Femur (tissue), 1 donor: ENCODE results near the gene FAM78A.

Source experiments
- DNase-seq: peaks from one replicate; pipeline ENCODE4 v3.0.0-alpha.2; 2017

Gene FAM78A, protein sequence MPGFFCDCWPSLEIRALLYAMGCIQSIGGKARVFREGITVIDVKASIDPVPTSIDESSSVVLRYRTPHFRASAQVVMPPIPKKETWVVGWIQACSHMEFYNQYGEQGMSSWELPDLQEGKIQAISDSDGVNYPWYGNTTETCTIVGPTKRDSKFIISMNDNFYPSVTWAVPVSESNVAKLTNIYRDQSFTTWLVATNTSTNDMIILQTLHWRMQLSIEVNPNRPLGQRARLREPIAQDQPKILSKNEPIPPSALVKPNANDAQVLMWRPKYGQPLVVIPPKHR

DNA sequence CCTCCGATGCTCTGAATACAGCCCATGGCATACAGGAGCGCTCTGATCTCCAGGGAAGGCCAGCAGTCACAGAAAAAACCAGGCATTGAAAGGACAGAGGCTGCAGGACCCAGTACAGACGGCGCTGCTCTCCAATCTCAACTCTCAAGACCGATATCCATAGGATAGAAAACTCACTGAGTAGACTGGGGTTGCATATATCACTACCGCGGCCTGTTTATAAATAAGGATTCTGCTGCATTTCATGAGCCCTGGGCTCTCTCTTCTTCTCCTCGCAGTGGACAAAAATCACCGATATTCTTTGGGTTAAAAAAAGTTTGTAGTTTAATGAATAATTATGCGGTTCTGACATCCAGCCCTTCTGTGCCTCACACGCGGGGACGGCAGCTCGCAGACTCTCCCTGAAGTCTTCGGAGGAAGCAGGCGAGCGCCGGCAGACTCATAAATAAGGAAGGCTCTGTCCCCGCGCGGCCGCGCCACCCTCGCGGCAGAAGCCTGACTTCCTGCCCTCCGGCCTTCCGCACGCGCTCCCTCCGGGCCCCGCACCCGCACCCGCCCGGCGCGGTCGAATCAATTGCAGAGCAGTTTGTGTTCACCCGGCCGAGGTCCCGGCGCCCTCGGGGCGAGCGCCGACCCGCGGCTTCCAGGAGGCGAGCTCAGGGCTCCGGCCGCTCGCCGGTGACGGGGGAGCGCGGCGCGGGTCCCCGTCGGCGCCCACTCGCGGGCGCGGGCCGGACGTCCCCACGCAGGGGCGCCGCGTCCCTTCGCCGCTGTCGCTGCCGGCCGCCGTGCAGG lies at the start of gene FAM78A:
Gene FAM78A, minus strand, starts transcription at position 417 of the 795 bp plus-strand sequence. Its CDS starts 331 bp downstream, at position 86.
- DNase-seq, result peak; percentile 64

DNA sequence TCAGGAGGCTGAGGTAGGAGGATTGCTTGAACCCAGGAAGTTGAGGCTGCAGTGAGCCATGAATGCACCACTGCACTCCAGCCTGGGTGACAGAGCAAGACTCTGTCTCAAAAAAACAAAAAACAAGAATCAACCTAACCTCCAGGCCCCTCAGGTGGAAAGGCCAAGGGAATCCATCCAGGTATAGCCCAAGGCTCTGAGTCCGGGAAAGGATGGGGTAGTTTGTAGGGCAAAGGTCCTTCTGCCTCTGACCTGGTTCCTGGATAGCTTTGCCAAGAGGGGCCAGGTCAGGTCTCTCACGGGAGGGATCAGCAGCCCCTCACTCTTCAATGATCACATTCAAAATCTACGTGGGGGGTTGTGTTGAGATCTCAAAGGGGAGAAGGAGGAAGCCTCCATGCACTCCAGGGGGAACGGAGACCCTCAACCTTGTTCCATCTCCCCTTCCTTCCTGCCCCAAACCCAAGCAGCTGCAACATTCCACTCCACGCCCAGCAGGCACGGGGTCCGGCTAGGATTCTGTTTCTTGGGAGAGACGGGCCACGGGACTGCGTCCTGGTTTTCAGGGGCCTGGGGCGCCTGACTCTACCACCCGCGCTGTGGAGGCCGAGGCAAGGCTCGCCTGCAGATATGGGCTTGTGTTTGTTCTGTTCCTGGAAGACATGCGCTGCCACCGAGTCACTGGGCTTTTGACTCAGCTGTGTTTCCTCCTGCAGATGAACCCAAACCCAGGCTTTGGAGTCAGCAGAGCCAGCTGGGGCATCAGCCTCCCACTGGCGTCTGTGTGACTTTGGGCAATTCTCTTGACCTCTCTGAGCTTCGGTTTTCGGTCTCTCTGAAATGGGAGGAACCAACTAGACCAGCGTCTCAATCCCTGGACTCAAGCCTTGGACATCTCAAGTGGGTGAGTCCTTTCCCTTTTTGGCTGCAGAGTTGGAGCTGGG lies 48.7 kb upstream of the FAM78A start:
- DNase-seq, result no peak

DNA sequence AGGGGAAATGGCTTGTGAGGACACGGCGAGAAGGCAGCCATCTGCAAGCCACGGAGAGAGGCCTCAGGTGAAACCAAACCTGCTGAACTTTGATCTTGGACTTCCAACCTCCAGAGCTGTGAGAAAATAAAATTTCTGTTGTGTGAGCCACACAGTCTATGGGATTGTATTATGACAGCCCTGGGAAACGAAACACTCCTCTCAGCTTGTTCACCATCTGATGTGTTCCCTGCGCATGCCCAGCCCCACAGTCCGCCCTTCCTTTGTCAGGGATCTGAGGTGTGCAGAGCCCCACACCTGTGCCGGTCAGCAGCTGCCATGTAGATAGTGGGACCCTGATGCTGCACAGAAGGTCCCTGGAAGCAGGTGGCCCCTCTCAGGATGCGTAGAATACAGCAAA lies 47.3 kb upstream of the FAM78A start:
- DNase-seq, result no peak

DNA sequence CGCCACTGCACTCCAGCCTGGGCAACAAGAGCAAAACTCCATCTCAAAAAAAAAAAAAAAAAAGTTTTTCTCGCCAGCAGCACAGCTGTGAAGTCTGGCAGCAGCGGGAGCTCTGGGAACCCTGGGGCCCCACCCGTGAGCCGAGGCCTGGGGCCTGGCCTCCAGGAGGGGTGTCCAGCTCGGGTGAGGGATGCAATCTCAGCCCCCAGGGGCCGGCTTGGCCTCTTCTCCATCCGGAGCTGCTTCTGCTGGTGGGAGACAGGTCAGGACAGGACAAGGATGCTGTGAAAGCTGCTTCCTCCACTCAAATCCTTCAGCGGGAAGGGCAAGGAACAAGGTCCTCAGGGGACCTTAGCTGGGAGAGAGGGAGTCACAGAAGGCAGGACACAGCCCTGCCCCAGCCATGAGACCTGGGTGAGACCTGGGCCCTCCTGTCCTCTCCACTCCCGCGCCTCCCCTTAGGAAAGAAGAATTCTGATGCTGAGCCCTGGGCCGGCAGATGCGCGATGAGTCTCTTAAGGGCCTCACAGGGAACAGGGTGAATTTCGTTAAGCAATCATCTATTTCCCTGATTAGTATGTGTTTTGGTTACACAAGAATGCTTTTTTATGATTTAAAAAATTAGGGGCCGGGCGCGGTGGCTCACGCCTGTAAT lies 43.8 kb upstream of the FAM78A start:
- DNase-seq, result peak; percentile 77

DNA sequence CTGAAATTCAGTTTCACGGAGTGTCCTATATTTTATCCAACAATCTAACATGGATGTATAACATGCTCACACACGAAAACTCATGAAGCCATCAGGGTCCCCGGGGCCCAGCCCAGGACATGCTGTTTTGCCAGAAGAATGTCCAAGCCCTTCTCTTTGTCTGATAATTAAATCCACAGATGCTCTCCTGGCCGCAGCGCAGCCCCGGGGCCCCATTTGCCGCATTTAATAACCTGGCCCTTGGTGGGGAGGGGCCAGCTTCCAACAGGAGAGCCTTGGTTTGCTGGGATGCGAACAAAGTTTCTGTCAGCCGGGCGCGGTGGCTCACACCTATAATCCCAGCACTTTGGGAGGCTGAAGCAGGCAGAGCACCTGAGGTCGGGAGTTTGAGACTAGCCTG lies 43.2 kb upstream of the FAM78A start:
- peak; percentile 72 for DNase-seq

DNA sequence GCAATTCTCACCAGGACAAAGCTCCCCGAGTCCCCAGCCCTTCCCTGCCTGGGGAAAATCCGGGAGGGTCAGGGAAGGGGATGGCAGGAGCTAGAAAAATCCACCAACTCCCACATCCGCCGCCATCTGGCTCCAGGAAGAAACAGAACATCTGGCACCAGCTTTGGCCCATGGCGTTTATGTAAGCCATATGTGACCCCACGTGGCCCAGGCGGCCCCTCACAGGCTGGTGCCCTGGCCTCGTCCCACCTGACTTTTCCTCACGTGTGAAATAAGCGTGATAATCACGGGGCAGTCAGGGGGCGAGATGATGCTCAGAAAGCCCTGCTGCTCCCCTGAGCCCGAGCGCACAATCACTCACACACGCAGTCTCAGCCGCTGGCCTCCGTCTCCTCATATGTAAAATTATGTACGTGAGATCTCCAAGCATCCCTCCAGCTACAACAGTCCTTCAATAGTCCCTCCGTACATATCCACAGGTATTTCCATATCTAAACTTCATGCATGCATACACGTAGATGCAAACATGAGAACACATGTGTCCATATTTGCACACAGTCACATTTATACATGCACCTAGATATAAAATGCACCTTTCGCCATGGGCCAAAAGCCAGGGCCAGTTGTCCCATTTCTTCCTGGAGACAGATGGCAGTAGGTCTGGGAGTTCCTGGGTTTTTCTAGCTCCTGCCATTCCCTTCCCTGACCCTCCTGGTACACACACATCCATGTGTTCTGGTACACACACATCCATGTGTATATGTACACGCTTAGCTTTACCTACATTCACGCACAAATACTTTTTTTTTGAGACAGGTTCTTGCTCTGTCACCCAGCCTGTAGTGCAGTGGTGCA lies 42.1 kb upstream of the FAM78A start:
- DNase-seq, result peak; percentile 38

DNA sequence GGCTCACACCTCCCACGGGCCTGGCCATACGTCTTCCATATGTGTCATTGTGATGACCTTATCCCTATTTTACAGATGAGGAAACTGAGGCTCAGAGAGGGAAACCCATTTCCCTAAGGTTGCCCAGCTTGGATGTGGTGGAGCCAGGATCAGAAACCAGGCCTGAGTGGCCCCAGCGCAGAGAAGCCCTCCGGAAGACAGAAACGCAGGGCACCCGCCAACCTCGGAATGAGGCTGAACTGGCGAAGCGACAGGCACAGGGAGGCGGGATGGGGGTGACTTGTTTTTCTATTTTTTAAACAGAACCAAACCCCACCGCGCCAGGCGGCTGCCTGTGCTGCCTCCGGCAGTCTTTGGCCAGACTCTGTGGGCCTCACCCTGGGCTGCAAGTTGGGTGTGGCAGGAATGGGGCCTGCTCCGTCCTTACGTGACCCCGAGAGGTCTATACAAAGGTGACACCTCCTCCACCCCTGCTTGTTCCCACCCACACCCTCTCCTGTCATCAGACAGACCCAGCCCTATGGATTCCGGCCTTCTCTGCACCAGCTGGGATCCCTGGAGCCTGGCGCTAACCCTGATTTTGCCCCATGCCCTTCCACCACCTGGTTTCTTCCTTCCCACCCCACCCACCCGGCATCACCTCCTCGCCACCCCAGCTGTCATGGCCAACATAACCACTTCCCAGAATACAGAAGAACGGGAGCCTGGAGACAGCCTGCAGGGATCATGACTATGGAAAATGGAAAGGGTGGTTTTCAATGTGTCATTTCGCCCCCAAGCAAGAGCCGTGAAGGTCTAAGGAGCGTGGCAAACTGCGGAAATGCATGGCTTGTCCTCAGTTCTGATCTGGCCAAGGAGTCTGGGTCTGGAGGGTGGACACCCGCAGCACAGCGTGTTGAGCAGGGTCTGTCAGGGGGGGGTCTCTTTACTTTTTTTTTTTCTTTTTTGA lies 36.8 kb upstream of the FAM78A start:
- no peak for DNase-seq

DNA sequence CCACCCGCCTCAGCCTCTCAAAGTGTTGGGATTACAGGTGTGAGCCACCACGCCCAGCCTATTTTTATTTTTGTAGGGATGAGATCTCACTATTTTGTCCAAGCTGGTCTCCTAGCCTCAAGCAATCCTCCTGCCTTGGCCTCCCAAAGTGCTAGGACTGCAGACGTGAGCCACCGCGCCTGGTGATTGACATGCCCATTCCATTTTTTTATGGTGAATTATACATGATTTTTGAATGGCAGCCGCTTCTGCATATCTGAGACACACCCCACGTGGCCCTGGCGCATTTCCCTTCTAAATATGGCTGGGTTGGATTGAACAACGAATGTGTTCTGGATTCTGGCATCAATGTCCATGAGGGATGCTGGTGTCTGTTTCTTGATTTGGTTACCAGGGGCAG lies 35.9 kb upstream of the FAM78A start:
- DNase-seq, result no peak

DNA sequence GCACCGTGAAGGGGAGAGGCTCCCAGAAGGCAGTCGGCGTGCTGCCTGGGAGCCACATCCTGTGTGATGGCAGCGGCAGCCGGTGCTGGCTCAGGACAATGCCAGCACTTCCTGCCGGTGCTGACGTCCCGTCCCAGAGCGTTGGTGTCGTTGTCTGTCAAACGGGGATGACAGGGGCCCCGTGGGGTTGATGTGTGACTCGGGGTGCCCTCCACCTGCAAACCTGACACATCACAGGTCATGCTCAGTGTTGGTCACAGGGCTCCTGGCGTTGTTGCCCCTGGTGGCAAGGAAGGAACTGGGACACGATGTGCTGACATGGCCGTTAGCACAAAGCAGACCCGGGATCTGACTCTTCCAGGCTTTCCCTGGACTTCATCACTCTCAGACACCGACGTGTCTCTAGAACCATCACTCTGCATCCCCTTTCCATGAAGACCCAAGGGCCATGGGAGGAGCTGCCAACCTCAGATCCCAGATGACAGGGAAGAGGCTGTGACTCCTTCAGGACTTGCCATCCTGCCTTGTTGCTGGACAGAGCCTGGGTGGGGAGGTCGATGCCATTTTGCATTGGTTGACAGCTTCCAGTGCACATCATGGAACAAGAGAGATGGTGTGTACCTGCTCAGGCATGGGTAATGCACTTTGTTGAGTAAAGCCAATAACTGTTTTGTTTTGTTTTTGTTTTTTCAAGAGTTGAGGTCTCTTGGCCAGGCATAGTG lies 34.7 kb upstream of the FAM78A start:
- no peak for DNase-seq

DNA sequence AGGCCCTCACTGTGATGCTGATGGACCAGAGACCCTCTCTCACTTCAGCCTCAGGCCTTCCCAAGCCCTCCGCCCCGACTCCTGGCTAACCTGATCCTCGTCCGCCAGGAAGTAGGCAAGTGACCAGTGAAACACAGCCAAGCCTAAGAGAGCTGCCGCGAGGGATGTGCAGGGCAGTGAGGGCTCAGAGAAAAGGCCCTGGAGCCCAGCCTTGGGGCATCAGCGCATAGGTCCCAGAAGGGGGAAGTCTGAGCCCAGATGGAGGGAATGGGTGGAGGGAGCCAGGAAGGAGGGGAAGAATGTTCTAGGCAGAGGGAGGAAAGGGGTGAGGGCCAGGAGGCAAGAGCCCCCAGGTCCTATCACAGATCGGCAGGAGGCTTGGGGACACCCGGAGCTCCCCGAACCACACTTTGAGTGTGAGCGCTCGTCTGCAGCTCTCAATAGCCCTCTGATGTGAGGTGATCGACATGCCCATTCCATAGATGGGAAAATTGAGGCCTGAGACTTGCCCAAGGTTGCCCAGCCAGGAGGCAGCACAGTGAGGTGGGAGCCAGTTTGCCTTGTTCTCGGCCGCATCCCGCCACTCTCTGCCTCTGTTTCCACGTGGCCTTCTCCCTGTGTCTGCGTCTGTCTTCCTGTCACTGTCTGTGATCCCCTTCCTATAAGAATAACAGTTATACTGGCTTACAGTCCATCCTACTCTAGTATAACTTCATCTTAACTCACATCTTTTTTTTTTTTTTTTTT lies 33.4 kb upstream of the FAM78A start:
- no peak for DNase-seq

DNA sequence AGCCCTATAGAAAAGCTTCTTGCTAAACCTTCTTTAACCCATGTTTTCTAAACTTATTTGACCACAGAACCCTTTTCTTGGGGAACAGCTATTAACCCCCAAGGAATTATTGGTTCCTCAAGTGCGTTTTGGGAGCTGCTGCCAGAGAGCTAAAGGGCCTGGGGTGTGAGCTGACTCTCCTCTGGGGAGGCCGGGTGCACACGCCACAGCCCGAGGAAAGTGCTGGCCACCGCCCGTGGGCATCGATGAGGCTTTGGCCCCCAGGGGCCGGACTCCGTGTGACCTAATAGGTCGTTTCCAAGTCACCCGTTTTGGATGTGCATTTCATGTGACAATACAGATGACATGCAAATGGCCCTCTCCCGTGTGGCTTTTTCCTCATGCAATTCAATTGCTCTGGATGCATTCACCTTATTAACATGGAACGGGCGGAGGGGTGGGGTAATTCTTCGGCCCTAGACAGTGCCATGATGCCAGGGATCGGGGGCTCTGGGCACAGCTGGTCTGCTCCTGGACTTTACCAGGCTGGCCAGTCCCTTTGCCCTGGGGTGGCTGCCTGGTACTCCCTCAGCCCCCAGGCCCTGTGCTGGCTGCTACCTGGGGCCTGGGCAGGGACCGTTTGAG lies 32.7 kb upstream of the FAM78A start:
- DNase-seq, result no peak

DNA sequence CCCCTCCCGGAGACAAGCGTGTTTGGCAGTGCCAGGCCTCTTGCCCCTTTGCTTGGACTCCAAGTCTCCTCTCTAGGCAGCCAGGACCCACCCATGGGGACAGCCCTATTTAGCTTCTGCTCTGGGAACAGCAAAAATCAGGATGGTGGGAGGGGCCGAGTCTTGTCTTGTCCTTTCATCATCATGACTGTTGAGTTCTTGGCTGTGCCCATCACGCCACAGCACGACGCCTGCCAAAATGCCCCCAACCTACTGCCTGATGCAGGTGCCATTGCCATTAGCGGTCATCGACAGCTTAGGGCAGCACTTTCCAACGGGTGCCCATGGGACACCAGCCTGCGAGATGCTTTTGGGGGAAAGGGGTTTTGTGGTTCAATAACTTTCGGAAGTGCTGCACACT lies 32.1 kb upstream of the FAM78A start:
- no peak for DNase-seq

DNA sequence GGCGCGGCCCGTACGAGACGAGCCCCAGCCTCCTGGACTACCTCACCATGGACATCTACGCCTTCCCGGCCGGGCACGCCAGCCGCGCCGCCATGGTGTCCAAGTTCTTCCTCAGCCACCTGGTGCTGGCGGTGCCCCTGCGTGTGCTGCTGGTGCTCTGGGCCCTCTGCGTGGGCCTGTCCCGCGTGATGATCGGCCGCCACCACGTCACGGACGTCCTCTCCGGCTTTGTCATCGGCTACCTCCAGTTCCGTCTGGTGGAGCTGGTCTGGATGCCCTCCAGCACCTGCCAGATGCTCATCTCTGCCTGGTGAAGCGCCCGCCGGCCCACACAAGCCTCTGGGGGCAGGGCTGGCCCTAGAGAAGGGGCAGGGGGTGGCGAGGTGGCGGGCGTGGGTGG lies 31.7 kb upstream of the FAM78A start:
- DNase-seq, result no peak

DNA sequence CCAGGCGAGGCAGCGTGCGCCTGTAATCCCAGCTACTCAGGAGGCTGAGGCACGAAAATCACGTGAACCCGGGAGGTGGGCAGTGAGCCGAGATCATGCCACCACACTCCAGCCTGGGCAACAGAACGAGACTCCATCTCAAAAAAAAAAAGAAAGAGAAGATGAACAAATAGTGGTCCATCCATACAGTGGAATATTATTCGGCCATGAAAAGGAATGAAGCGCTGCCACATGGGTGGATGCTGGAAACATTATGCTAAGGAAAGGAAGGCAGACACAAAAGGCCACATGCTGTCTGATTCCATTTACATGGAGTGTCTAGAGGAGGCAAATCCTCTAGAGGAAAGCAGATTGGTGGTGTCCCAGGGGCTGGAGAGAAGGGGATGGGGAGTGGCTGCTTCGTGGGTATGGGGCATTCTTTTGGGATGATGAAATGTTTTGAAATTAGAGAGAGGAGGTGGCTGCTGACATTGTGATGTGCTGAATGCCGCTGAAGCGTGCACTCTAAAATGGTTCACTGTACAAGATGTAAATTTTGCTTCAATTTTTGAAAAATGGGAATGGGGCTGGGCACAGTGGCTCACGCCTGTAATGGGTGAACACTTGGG lies 30.2 kb upstream of the FAM78A start:
- DNase-seq, result no peak

DNA sequence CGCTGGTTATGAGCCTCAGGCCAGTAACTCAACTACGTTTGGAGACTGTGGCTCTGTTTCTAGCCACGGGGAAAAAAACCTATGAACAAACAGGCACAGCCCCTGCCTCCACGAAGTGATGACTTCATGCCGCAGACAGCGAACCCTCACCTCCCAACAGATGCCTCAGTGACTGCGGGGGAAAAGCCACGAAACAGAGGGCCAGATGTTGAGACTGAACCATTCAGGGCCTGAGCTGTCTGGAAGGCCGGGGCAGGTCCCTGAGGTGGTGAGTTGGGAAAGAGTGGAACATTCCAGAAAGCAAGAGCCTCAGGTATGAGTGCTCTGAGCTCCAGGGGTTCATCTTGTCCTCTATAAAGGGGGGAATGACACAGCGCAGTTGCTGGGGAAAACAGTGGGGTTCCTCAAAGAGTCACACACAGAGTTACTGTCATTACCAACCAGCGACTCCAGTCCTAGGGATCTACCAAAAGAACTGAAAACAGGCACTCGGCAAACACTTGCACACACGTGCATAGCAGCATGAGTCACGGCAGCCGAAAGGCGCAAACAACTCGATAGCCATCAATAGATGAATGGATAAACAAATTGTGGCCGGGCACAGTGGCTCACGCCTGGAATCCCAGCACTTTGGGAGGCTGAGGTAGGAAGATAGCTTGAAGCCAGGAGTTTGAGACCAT lies 28.5 kb upstream of the FAM78A start:
- DNase-seq, result peak; percentile 38

DNA sequence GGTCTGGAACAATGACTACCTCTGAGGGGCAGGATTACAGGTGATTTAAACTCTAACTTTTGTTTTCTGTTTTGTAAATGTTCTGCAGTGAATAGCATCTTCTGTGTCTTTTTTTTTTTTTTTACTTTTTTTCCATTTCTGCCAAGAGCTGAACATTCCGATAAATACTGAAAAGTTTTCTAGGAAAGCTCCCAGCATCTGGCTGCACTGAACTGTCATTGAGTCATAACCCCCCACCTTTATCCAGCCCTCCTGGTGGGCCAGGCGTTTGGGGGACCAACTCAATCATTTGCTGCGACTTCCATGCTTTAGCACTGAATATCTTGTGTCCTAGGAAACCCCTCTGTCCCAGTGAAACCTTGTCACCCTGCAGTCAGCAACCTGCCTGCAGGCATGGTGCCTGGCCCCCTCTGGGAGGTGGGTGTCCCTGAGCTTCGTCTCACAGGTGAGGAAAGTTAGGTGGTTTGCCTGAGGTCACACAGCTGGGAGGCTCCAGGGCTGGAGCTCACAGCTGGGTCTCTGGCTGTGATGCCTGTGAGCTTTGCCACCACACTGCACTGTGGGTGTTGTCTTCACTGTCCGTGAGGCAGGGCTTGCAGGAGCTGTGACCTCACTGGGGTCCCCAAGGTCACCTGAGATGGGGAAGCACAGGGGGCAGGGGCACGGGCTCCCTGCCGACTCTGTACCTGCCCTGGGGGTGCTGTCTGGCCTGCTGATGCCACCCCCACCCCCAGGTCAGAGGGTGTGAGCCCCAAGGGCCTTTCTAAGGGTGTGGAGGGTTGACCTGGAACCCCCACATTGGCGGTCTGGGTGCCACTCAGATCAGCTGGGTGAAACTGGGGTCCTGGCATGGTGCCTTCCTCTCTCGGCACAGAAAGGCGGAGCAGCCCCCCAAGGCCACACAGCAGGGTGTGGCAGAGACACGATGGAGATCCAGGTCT lies 27.3 kb upstream of the FAM78A start:
- DNase-seq, result peak; percentile 17
